SK-N-SH (cell line): Measurements from ENCODE around the gene CNPPD1. TPM values are rescaled to one million over a fixed set of nuclear protein-coding genes. Genes with fewer than 3 reads are reported as not detected.

Experiments
- CTCF ChIA-PET: fragments of 300-600, 350-600 bp; formaldehyde crosslinking; extraction: SDS; loops from one replicate; lab custom pipeline; 2021; lab: Yijun Ruan, JAX
- POLR2A ChIA-PET: fragments of 350-600 bp; sonication (Branson Sonifier 250); formaldehyde crosslinking; extraction: SDS; loops from one replicate; lab custom pipeline; 2020; ENCODE audit warnings: antibody characterized with exemption, inconsistent platforms; lab: Yijun Ruan, JAX
- DNase-seq: peaks from one replicate; pipeline ENCODE4 v3.0.0; 2012
- H2AFZ ChIP-seq: fragments of 200-600 bp; sonication (generic); 2 replicates; pipeline ENCODE4 v1.8.1; 2016; ENCODE audit warnings: antibody characterized with exemption, mild to moderate bottlenecking, low read depth
- H3F3A ChIP-seq: fragments of 200-600 bp; sonication (generic); replicated peaks from 2 replicates; pipeline ENCODE3; 2016; ENCODE audit warnings: antibody characterized with exemption, mild to moderate bottlenecking; ENCODE audit not compliant: insufficient read depth
- H3K27ac ChIP-seq, 2 experiments: fragments of 200-500 bp in 1 of 2; fragments of 200-600 bp in 1 of 2; sonication (Bioruptor generic) in 1 of 2; sonication (generic), shearing (Covaris generic) in 1 of 2; 2 replicates each; pipeline versions ENCODE4 v1.5.1 to v1.6.1; 2014 to 2016; ENCODE audit warnings: low read depth in 2 of 2, inconsistent platforms in 1 of 2, low read length in 1 of 2, mild to moderate bottlenecking in 1 of 2, mixed read lengths in 1 of 2
- H3K27me3 ChIP-seq: fragments of 200-600 bp; sonication (generic), shearing (Covaris generic); 2 replicates; pipeline ENCODE4 v1.6.1; 2016; ENCODE audit warnings: mixed run types; ENCODE audit not compliant: insufficient read depth
- H3K36me3 ChIP-seq, 2 experiments: fragments of 200-500 bp in 1 of 2; fragments of 200-600 bp in 1 of 2; sonication (Bioruptor generic) in 1 of 2; sonication (generic) in 1 of 2; replicated peaks in 1 of 2; 2 replicates each; pipeline versions ENCODE3 to v1.5.1; 2014 to 2016; ENCODE audit warnings: low read length in 1 of 2, mild to moderate bottlenecking in 1 of 2; ENCODE audit not compliant: insufficient read depth in 2 of 2, control insufficient read depth in 1 of 2
- H3K4me1 ChIP-seq, 2 experiments: fragments of 200-500 bp in 1 of 2; fragments of 200-600 bp in 1 of 2; sonication (Bioruptor generic) in 1 of 2; sonication (generic), shearing (Covaris generic) in 1 of 2; 2 replicates each; pipeline versions ENCODE4 v1.5.1 to v1.6.1; 2014 to 2016; ENCODE audit warnings: low read depth in 1 of 2, low read length in 1 of 2, mixed run types in 1 of 2; ENCODE audit not compliant: insufficient read depth in 2 of 2, control insufficient read depth in 1 of 2
- H3K4me2 ChIP-seq: fragments of 200-600 bp; sonication (generic), shearing (Covaris generic); 2 replicates; pipeline ENCODE4 v1.6.1; 2017; ENCODE audit warnings: mixed run types
- H3K4me3 ChIP-seq, 2 experiments: fragments of 200-500 bp in 1 of 2; fragments of 200-600 bp in 1 of 2; sonication (Bioruptor generic) in 1 of 2; sonication (generic), shearing (Covaris generic) in 1 of 2; 2 replicates each; pipeline versions ENCODE4 v1.5.1 to v1.8.1; 2014 to 2016; ENCODE audit warnings: low read depth in 2 of 2, inconsistent platforms in 1 of 2, low read length in 1 of 2, mild to moderate bottlenecking in 1 of 2, mixed read lengths in 1 of 2, moderate library complexity in 1 of 2
- H3K79me2 ChIP-seq: fragments of 200-600 bp; sonication (generic); 2 replicates; pipeline ENCODE4 v1.8.1; 2017; ENCODE audit warnings: mild to moderate bottlenecking; ENCODE audit not compliant: insufficient read depth
- H3K9ac ChIP-seq: fragments of 200-600 bp; sonication (generic); 2 replicates; pipeline ENCODE4 v1.6.1; 2017; ENCODE audit warnings: mixed run types
- H3K9me2 ChIP-seq: fragments of 200-600 bp; sonication (generic); 2 replicates; pipeline ENCODE4 v1.6.1; 2017; ENCODE audit warnings: mixed run types
- H3K9me3 ChIP-seq: fragments of 200-600 bp; sonication (generic); 2 replicates; pipeline ENCODE4 v1.6.1; 2017; ENCODE audit warnings: mixed run types, mild to moderate bottlenecking, moderate library complexity
- H4K20me1 ChIP-seq: fragments of 200-600 bp; sonication (generic); 2 replicates; pipeline ENCODE4 v1.6.1; 2017; ENCODE audit warnings: mild to moderate bottlenecking, mixed run types; ENCODE audit not compliant: insufficient read depth
- CHD2 ChIP-seq: fragments of 150-350 bp; IDR thresholded peaks from 2 replicates; pipeline ENCODE4 v1.6.1; 2018; ENCODE audit warnings: low read length; ENCODE audit not compliant: partially characterized antibody
- ELF1 ChIP-seq: IDR thresholded peaks from 2 replicates; pipeline ENCODE4 v1.4.0; 2012
- EP300 ChIP-seq, 2 experiments: IDR thresholded peaks; 2 replicates each; pipeline versions ENCODE4 v1.4.0 to v1.6.1; 2012; ENCODE audit warnings: borderline replicate concordance in 1 of 2, low read depth in 1 of 2, low read length in 1 of 2
- GATA2 ChIP-seq: sonication (generic); formaldehyde crosslinking; IDR thresholded peaks from 2 replicates; pipeline ENCODE4 v1.5.0; 2020; ENCODE audit warnings: mild to moderate bottlenecking, missing genetic modification reagents
- JUND ChIP-seq: IDR thresholded peaks from 2 replicates; pipeline ENCODE4 v1.4.0; 2012
- NFIC ChIP-seq: IDR thresholded peaks from 2 replicates; pipeline ENCODE4 v1.4.0; 2012; ENCODE audit warnings: borderline replicate concordance
- NRF1 ChIP-seq: IDR thresholded peaks from 2 replicates; pipeline ENCODE4 v1.6.1; 2012; ENCODE audit warnings: low read depth, mild to moderate bottlenecking, low read length
- POLR2AphosphoS5 ChIP-seq: IDR thresholded peaks from 2 replicates; pipeline ENCODE4 v1.6.1; 2012; ENCODE audit warnings: low read depth, low read length
- RAD21 ChIP-seq: IDR thresholded peaks from 2 replicates; pipeline ENCODE4 v1.6.1; 2012; ENCODE audit warnings: mild to moderate bottlenecking, low read length
- RFX5 ChIP-seq: IDR thresholded peaks from 2 replicates; pipeline ENCODE4 v1.6.1; 2012; ENCODE audit warnings: mild to moderate bottlenecking, improper control_type of control experiment, low read length
- SMC3 ChIP-seq: IDR thresholded peaks from 2 replicates; pipeline ENCODE4 v1.6.1; 2012; ENCODE audit warnings: low read depth, low read length, improper control_type of control experiment
- TAF1 ChIP-seq: IDR thresholded peaks from 2 replicates; pipeline ENCODE4 v1.6.1; 2012; ENCODE audit warnings: low read depth, mild to moderate bottlenecking, low read length, moderate library complexity, borderline replicate concordance
- WGBS: methylation state at CpG from one replicate; pipeline ENCODE4 v1.1.6; 2017; ENCODE audit warnings: low lambda C conversion rate; 5-methylcytosine and 5-hydroxymethylcytosine counted together
- polyA plus RNA-seq, 3 experiments: library from polyadenylated mRNA; depleted of rRNA; stranded (reverse); fragments of >200 nt; gene quantifications; 2 replicates each; pipeline ENCODE4 v1.2.3, GENCODE V29; 2012
- TF ChIP-seq, protein P1 (sequence below): IDR thresholded peaks from 2 replicates; pipeline ENCODE4; 2012
- TF ChIP-seq, protein P2 (sequence below): IDR thresholded peaks from 2 replicates; pipeline ENCODE4 v1.4.0; 2012; ENCODE audit warnings: low read depth, borderline replicate concordance
- TF ChIP-seq, protein P3 (sequence below): IDR thresholded peaks from 2 replicates; pipeline ENCODE4 v1.4.0; 2012; ENCODE audit warnings: low read depth, borderline replicate concordance

Gene CNPPD1
- polyA plus RNA-seq, 1 of the 3 experiments (the other 2 are of a cell fraction): 75.9 TPM

DNA sequence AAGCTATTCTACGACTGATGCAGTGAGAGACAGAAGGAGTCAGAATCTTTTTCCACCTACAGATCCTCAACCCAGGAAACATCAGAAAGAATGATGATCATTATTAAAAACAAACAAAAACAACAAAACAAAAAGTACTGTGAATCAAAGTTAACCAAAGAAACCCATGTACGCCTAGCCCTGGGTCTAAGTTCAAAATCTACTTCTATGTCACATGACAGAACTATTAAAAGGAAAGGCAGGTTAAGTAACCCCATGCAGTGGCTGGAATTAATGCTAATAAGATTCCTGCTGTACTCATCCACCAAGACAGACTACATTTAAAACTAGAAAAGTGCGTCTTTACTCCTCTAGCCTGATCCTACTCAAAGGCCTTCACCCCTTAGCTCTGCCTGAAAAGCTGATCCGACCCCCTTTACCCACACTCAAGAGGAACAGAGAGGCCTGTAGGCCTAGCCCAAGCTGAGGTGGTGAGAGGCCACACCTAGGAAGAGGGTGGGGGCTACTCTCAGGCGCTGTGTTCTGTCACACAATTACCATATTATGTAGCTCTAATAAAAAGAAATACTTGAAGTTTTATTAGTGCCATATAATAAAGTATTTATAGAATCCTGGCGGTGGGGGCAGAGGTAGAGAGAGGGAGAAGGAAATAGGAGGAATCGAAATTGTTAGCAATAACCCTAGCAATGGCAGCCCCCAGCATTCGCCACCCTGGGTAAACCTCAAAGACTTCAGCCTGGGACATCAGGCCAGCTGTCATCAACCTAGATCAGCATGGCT lies 53.2 kb downstream of the CNPPD1 start:
- Histone ChIP-seq H3K9me3 (no peaks in the 10 kb centered on the region), H3K9ac (no peak overlapping the region), H3K79me2 (no peaks in the 10 kb centered on the region), H3K4me3 (no peak overlapping the region), H4K20me1 (no peaks in the 10 kb centered on the region), H3K9me2 (no peaks in the 10 kb centered on the region), H2AFZ (no peak overlapping the region), H3K4me1 (no peaks in the 10 kb centered on the region; a peak in 2 of 4 replicates), H3K27ac (no peak overlapping the region), H3K36me3 (no peaks in the 10 kb centered on the region), H3K4me2 (no peak overlapping the region), H3F3A (no peaks in the 10 kb centered on the region), H3K27me3 (no peaks in the 10 kb centered on the region)
- no peak for TF ChIP-seq SMC3
- no peak for TF ChIP-seq NFIC
- TF ChIP-seq EP300 (IDR thresholded peaks at IDR 0.05; ENCODE audit: borderline replicate concordance in 1 of 2, low read depth in 1 of 2, low read length in 1 of 2): no peak
- TF ChIP-seq RAD21: no peak
- TF ChIP-seq, protein P1, sequence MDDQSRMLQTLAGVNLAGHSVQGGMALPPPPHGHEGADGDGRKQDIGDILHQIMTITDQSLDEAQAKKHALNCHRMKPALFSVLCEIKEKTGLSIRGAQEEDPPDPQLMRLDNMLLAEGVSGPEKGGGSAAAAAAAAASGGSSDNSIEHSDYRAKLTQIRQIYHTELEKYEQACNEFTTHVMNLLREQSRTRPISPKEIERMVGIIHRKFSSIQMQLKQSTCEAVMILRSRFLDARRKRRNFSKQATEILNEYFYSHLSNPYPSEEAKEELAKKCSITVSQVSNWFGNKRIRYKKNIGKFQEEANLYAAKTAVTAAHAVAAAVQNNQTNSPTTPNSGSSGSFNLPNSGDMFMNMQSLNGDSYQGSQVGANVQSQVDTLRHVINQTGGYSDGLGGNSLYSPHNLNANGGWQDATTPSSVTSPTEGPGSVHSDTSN: no peak
- TF ChIP-seq JUND: no peak
- no peak for TF ChIP-seq POLR2AphosphoS5
- TF ChIP-seq ELF1: no peak
- TF ChIP-seq RFX5: no peak
- TF ChIP-seq, protein P2, sequence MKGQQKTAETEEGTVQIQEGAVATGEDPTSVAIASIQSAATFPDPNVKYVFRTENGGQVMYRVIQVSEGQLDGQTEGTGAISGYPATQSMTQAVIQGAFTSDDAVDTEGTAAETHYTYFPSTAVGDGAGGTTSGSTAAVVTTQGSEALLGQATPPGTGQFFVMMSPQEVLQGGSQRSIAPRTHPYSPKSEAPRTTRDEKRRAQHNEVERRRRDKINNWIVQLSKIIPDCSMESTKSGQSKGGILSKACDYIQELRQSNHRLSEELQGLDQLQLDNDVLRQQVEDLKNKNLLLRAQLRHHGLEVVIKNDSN: no peak
- TF ChIP-seq GATA2 (CRISPR knock-in tag): no peak
- TF ChIP-seq TAF1: no peak
- no peak for TF ChIP-seq CHD2
- TF ChIP-seq, protein P3, sequence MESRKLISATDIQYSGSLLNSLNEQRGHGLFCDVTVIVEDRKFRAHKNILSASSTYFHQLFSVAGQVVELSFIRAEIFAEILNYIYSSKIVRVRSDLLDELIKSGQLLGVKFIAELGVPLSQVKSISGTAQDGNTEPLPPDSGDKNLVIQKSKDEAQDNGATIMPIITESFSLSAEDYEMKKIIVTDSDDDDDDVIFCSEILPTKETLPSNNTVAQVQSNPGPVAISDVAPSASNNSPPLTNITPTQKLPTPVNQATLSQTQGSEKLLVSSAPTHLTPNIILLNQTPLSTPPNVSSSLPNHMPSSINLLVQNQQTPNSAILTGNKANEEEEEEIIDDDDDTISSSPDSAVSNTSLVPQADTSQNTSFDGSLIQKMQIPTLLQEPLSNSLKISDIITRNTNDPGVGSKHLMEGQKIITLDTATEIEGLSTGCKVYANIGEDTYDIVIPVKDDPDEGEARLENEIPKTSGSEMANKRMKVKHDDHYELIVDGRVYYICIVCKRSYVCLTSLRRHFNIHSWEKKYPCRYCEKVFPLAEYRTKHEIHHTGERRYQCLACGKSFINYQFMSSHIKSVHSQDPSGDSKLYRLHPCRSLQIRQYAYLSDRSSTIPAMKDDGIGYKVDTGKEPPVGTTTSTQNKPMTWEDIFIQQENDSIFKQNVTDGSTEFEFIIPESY: no peak
- no peak for TF ChIP-seq NRF1
- WGBS: 91% methylated on average over 8 of the region's 8 CpGs
- CTCF ChIA-PET: interaction anchor here (0.6 to 11.9 kb wide), 15 partner anchors 9 to 270 kb away, joined by 3 to 238 read pairs (median 8); partner anchors contain the start of genes CRYBA2, IHH and NHEJ1
- no peak for DNase-seq
- POLR2A ChIA-PET: interaction anchor here (0.7 kb wide), 1 partner anchor 144 kb away, joined by 3 read pairs; no protein-coding TSS in a partner anchor
